Measurements from ENCODE around the gene PNPO.
"Not testable (repeated sequence)": the region's sequence is repeated elsewhere in the genome, so short reads cannot be mapped to it uniquely, and the experiment has no call there.

GRCh38 chr17:47935468-47935867 is 5.9 kb upstream of the PNPO start:
- not testable (repeated sequence) for TF ChIP-seq CTCF (optimal IDR thresholded peaks at IDR 0.05 in 1 of 3, IDR thresholded peaks at IDR 0.05 in 1 of 3, conservative IDR thresholded peaks at IDR 0.05 in 1 of 3; ENCODE audit: extremely low read depth in 1 of 3, insufficient read depth in 2 of 3, low read length in 3 of 3); EZH2 (IDR thresholded peaks at IDR 0.05; ENCODE audit: low read length)

Measured in keratinocyte (primary cell).